ENCODE measurements around the gene PPP6R1. TPM values are rescaled to one million over a fixed set of nuclear protein-coding genes. Genes with fewer than 3 reads are reported as not detected.

The PPP6R1 gene
- total RNA-seq, 1 experiment from 2014 or later: 96.7 TPM

GRCh38 chr19:55231391-55232285 is 27.2 kb downstream of the PPP6R1 start:
- Histone ChIP-seq H3K9me3 (ENCODE audit: control insufficient read depth in 1 of 2, insufficient read depth in 1 of 2, low read depth in 1 of 2, low read length in 2 of 2) (no peaks in the 10 kb centered on the region), H3K4me1 (ENCODE audit: control insufficient read depth in 1 of 2, insufficient read depth in 2 of 2, low read length in 2 of 2) (no peaks in the 10 kb centered on the region), H3K27ac (ENCODE audit: low read depth, low read length) (no peak overlapping the region; the same call in 1 of the 2 replicates), H3K27me3 (ENCODE audit: insufficient read depth, low read length) (no peaks in the 10 kb centered on the region), H2AFZ (ENCODE audit: low read depth, low read length, poor library complexity, severe bottlenecking) (no peak overlapping the region), H3K9me2 (ENCODE audit: insufficient read depth) (no peaks in the 10 kb centered on the region), H4K20me1 (ENCODE audit: insufficient read depth) (no peaks in the 10 kb centered on the region), H3K36me3 (ENCODE audit: control insufficient read depth in 1 of 2, insufficient read depth in 2 of 2, low read length in 2 of 2) (peaks cover 17 to 33% of the 10 kb centered on the region in 2 experiments), H3K9ac (ENCODE audit: low read length) (no peak overlapping the region), H3K4me2 (ENCODE audit: low read length) (no peak overlapping the region), H3K4me3 (replicated peaks in 1 of 2; ENCODE audit: low read depth in 1 of 2, low read length in 2 of 2) (no peak overlapping the region), H3K79me2 (ENCODE audit: insufficient read depth, low read length) (peaks cover 4% of the 10 kb centered on the region; the same call in 1 of the 2 replicates)
- DNase-seq (ENCODE audit: low read depth, low spot score): no peak
- ChIA-PET RAD21 (ENCODE audit: low non-redundant PET in 1 of 2, low total read pairs in 2 of 2, uncharacterized antibody in 2 of 2, unreplicated experiment in 2 of 2) (no interaction called here), CTCF (no interaction called here), POLR2A (no interaction called here)
- intact Hi-C loops (cut with micrococcal nuclease): no loop called here
- TF ChIP-seq EGR1 (IDR thresholded peaks at IDR 0.05; ENCODE audit: low read depth) (no peak), RAD21 (IDR thresholded peaks at IDR 0.05; ENCODE audit: low read depth) (no peak), POLR2A (IDR thresholded peaks at IDR 0.05; ENCODE audit: borderline replicate concordance, extremely low read depth, insufficient read depth, insufficient read length) (no peak), CEBPB (IDR thresholded peaks at IDR 0.05; ENCODE audit: low read depth) (no peak), ZFX (IDR thresholded peaks at IDR 0.05) (no peak), CBX3 (IDR thresholded peaks at IDR 0.05; ENCODE audit: low read depth) (no peak), POLR2AphosphoS5 (IDR thresholded peaks at IDR 0.05; ENCODE audit: low read depth, low read length) (no peak), TCF7L2 (IDR thresholded peaks at IDR 0.05; ENCODE audit: borderline replicate concordance, extremely low read depth, insufficient read depth, insufficient read length) (no peak), SIN3A (IDR thresholded peaks at IDR 0.05; ENCODE audit: low read depth) (no peak), ZNF274 (IDR thresholded peaks at IDR 0.05; ENCODE audit: low read depth, low read length) (no peak)
- no peak; the same call in 1 of the 2 replicates for ATAC-seq
- no TSS peak for BruUV-seq (replicated peaks)

- Histone ChIP-seq H3K9me2 (ENCODE audit: insufficient read depth) (no peaks in the 10 kb centered on the region), H3K27me3 (ENCODE audit: insufficient read depth, low read length) (no peaks in the 10 kb centered on the region), H3K79me2 (ENCODE audit: insufficient read depth, low read length) (peaks cover 4% of the 10 kb centered on the region; the same call in 1 of the 2 replicates), H2AFZ (ENCODE audit: low read depth, low read length, poor library complexity, severe bottlenecking) (no peak overlapping the region), H3K9ac (ENCODE audit: low read length) (no peak overlapping the region), H3K4me2 (ENCODE audit: low read length) (no peak overlapping the region), H3K4me3 (replicated peaks in 1 of 2; ENCODE audit: low read depth in 1 of 2, low read length in 2 of 2) (no peak overlapping the region), H3K27ac (ENCODE audit: low read depth, low read length) (no peak overlapping the region), H3K9me3 (ENCODE audit: control insufficient read depth in 1 of 2, insufficient read depth in 1 of 2, low read depth in 1 of 2, low read length in 2 of 2) (no peaks in the 10 kb centered on the region), H3K4me1 (ENCODE audit: control insufficient read depth in 1 of 2, insufficient read depth in 2 of 2, low read length in 2 of 2) (no peaks in the 10 kb centered on the region), H4K20me1 (ENCODE audit: insufficient read depth) (no peaks in the 10 kb centered on the region), H3K36me3 (ENCODE audit: control insufficient read depth in 1 of 2, insufficient read depth in 2 of 2, low read length in 2 of 2) (peaks cover 11 to 25% of the 10 kb centered on the region in 2 experiments)
- CTCF ChIA-PET: no interaction called here
- RAD21 ChIA-PET (ENCODE audit: low non-redundant PET in 1 of 2, low total read pairs in 2 of 2, uncharacterized antibody in 2 of 2, unreplicated experiment in 2 of 2): no interaction called here
- POLR2A ChIA-PET: no interaction called here
- intact Hi-C loops (cut with micrococcal nuclease): no loop called here
- no TSS peak for BruUV-seq (replicated peaks)
- DNase-seq (ENCODE audit: low read depth, low spot score) (no peak), ATAC-seq (no peak)
- TF ChIP-seq SIN3A (IDR thresholded peaks at IDR 0.05; ENCODE audit: low read depth) (no peak), ELF1 (IDR thresholded peaks at IDR 0.05; ENCODE audit: borderline replicate concordance, low read depth) (no peak), ZFX (IDR thresholded peaks at IDR 0.05) (no peak), ZNF274 (IDR thresholded peaks at IDR 0.05; ENCODE audit: low read depth, low read length) (no peak), EGR1 (IDR thresholded peaks at IDR 0.05; ENCODE audit: low read depth) (no peak), REST (IDR thresholded peaks at IDR 0.05; ENCODE audit: low read depth) (no peak), CTCF (IDR thresholded peaks at IDR 0.05 in 2 of 3, conservative IDR thresholded peaks at IDR 0.05 in 1 of 3; ENCODE audit: borderline replicate concordance in 1 of 3, insufficient read depth in 1 of 3, low read depth in 2 of 3, low read length in 2 of 3) (no peak)
Observed at GRCh38 chr19:55230780-55231179, 28.0 kb downstream of the PPP6R1 start.
